Activated CD8-positive, alpha-beta T cell treated with anti-CD3 and anti-CD28 coated beads for 36 hours (primary cell): Measurements from ENCODE around the gene CAMK2G. TPM values are rescaled to one million over a fixed set of nuclear protein-coding genes. Genes with fewer than 3 reads are reported as not detected.
"Not testable (repeated sequence)": the region's sequence is repeated elsewhere in the genome, so short reads cannot be mapped to it uniquely, and the experiment has no call there.

Source experiments
- ATAC-seq: fragments of 200-7000 bp; cut with Tn5 transposase; one replicate; pipeline ENCODE4 v1.10.0; 2021; ENCODE audit warnings: mild to moderate bottlenecking, moderate library complexity
- CTCF ChIA-PET: fragments of 350-600 bp; sonication (Branson Sonifier 250); formaldehyde crosslinking; loops from one replicate; lab custom pipeline; 2021; ENCODE audit warnings: antibody characterized with exemption; lab: Charles Lee
- POLR2A ChIA-PET: fragments of 350-600 bp; sonication (Branson Sonifier 250); formaldehyde crosslinking; loops from one replicate; lab custom pipeline; 2021; ENCODE audit warnings: antibody characterized with exemption; lab: Charles Lee
- DNase-seq: peaks from one replicate; pipeline ENCODE4 v3.0.0-alpha.2; 2020
- H3K27ac Mint-ChIP-seq: one replicate; pipeline ENCODE4 v1.8.0; 2021; ENCODE audit warnings: mild to moderate bottlenecking, mixed read lengths
- H3K27me3 Mint-ChIP-seq: one replicate; pipeline ENCODE4 v1.8.0; 2021; ENCODE audit warnings: mixed read lengths
- H3K36me3 Mint-ChIP-seq: one replicate; pipeline ENCODE4 v1.8.0; 2021; ENCODE audit warnings: low read depth, mixed read lengths
- H3K4me1 Mint-ChIP-seq: one replicate; pipeline ENCODE4 v1.8.0; 2021; ENCODE audit warnings: low read depth, mixed read lengths
- H3K4me3 Mint-ChIP-seq: one replicate; pipeline ENCODE4 v1.8.0; 2021; ENCODE audit warnings: mild to moderate bottlenecking, moderate library complexity, mixed read lengths
- H3K9me3 Mint-ChIP-seq: one replicate; pipeline ENCODE4 v1.8.0; 2021; ENCODE audit warnings: mixed read lengths
- CTCF ChIP-seq: fragments of 200-600 bp; IDR thresholded peaks from one replicate; pipeline ENCODE4 v1.8.0; 2022; ENCODE audit warnings: antibody characterized with exemption, mild to moderate bottlenecking
- intact Hi-C: fragments of 100-400 bp; cut with micrococcal nuclease; formaldehyde crosslinking; loops from one replicate; pipeline ENCODE4 v1.10.0; 2022
- total RNA-seq, 2 experiments: library from RNA; stranded (reverse); gene quantifications; one replicate each; pipeline ENCODE4 v1.2.3, GENCODE V29; 2021

Gene CAMK2G
- total RNA-seq, 2 experiments from 2014 or later: 17.8 to 18.5 TPM

GRCh38 chr10:73788864-73789658, 85.3 kb downstream of the CAMK2G start:
- POLR2A ChIA-PET: interaction anchor here (1.2 to 11.7 kb wide), 6 partner anchors 8 to 20 kb away, joined by 3 to 112 read pairs (median 5); a partner anchor contains a TSS
- ATAC-seq (no peak), DNase-seq (no peak)
- Mint-ChIP-seq H3K4me3 (no peak overlapping the region), H3K36me3 (peaks cover 17% of the 10 kb centered on the region), H3K9me3 (no peaks in the 10 kb centered on the region), H3K27ac (no peak overlapping the region), H3K4me1 (peaks cover 20% of the 10 kb centered on the region), H3K27me3 (no peaks in the 10 kb centered on the region)
- TF ChIP-seq CTCF: no peak
- CTCF ChIA-PET: interaction anchor here (0.9 to 1.2 kb wide), 3 partner anchors 8 to 291 kb away, joined by 3 read pairs; no protein-coding TSS in a partner anchor
- intact Hi-C loops: no loop called here

- Mint-ChIP-seq H3K36me3 (peaks cover 19% of the 10 kb centered on the region), H3K4me3 (peak overlapping the region; percentile 84), H3K4me1 (peaks cover 30% of the 10 kb centered on the region)
- CTCF ChIA-PET: interaction anchor here (1.3 to 2.0 kb wide), 4 partner anchors 15 to 62 kb away, joined by 3 to 5 read pairs (median 4); a partner anchor contains a TSS
- POLR2A ChIA-PET: interaction anchor here (1.1 to 11.7 kb wide), 7 partner anchors 9 to 28 kb away, joined by 3 to 112 read pairs (median 13); a partner anchor contains a TSS
- H3K9me3 Mint-ChIP-seq, DNase-seq, ATAC-seq, H3K27me3 Mint-ChIP-seq, intact Hi-C loops, H3K27ac Mint-ChIP-seq: not testable (repeated sequence)
These were observed 87.1 kb downstream of the CAMK2G start for GRCh38 chr10:73787031-73787800.

- peak overlapping the region; percentile 82 for H3K27ac Mint-ChIP-seq
- H3K4me1 Mint-ChIP-seq: peaks cover 30% of the 10 kb centered on the region
- peaks cover 21% of the 10 kb centered on the region for H3K36me3 Mint-ChIP-seq
- no peak for DNase-seq
- H3K27me3 Mint-ChIP-seq: no peaks in the 10 kb centered on the region
- no peak for ATAC-seq
- intact Hi-C loops: no loop called here
- peak overlapping the region; percentile 84 for H3K4me3 Mint-ChIP-seq
- no peaks in the 10 kb centered on the region for H3K9me3 Mint-ChIP-seq
- ChIA-PET CTCF (interaction anchor here (1.1 to 2.0 kb wide), 7 partner anchors 8 to 63 kb away, joined by 3 to 5 read pairs (median 4); a partner anchor contains a TSS), POLR2A (interaction anchor here (1.1 to 11.7 kb wide), 7 partner anchors 9 to 44 kb away, joined by 3 to 112 read pairs (median 13); a partner anchor contains a TSS)
- TF ChIP-seq CTCF: no peak
These were observed 87.9 kb downstream of the CAMK2G start for GRCh38 chr10:73786512-73786885.

- Mint-ChIP-seq H3K4me1 (peaks cover 32% of the 10 kb centered on the region), H3K36me3 (peaks cover 19% of the 10 kb centered on the region), H3K27me3 (no peaks in the 10 kb centered on the region), H3K9me3 (no peaks in the 10 kb centered on the region), H3K27ac (peak overlapping the region; percentile 100), H3K4me3 (peak overlapping the region; percentile 84)
- TF ChIP-seq CTCF: no peak
- intact Hi-C loops: no loop called here
- peak; percentile 6 for ATAC-seq
- peak; percentile 70 for DNase-seq
- CTCF ChIA-PET: interaction anchor here (1.1 to 2.0 kb wide), 6 partner anchors 9 to 64 kb away, joined by 3 to 5 read pairs (median 4); a partner anchor contains a TSS
- POLR2A ChIA-PET: interaction anchor here (1.1 to 11.7 kb wide), 7 partner anchors 10 to 43 kb away, joined by 3 to 112 read pairs (median 13); a partner anchor contains a TSS
These were observed 88.4 kb downstream of the CAMK2G start for GRCh38 chr10:73785721-73786511.
